AG04449 (cell line): ENCODE measurements around the gene HIVEP2.

Experiments used
- CTCF ChIA-PET: fragments of 350-600 bp; formaldehyde crosslinking; extraction: SDS; loops from one replicate; lab custom pipeline; 2021; ENCODE audit warnings: antibody characterized with exemption; lab: Yijun Ruan, JAX
- POLR2A ChIA-PET: fragments of 400-600, 350-600 bp; formaldehyde crosslinking; extraction: SDS; loops from one replicate; lab custom pipeline; 2020; ENCODE audit warnings: antibody characterized with exemption, inconsistent platforms; lab: Yijun Ruan, JAX
- DNase-seq: peaks from one replicate; pipeline ENCODE4 v3.0.0-alpha.2; 2010; ENCODE audit warnings: low read depth, low spot score
- H3K4me3 ChIP-seq: 2 replicates; pipeline ENCODE4 v1.5.1; 2011; ENCODE audit warnings: low read depth, mild to moderate bottlenecking, control low read depth, low read length
- TF ChIP-seq, protein P1 (sequence below): IDR thresholded peaks from one replicate; pipeline ENCODE4 v1.5.1; 2011; ENCODE audit warnings: mild to moderate bottlenecking, moderate library complexity, low read length, control low read depth, inconsistent platforms; ENCODE audit not compliant: insufficient read depth; ENCODE audit errors: missing control alignments

The HIVEP2 gene

DNA sequence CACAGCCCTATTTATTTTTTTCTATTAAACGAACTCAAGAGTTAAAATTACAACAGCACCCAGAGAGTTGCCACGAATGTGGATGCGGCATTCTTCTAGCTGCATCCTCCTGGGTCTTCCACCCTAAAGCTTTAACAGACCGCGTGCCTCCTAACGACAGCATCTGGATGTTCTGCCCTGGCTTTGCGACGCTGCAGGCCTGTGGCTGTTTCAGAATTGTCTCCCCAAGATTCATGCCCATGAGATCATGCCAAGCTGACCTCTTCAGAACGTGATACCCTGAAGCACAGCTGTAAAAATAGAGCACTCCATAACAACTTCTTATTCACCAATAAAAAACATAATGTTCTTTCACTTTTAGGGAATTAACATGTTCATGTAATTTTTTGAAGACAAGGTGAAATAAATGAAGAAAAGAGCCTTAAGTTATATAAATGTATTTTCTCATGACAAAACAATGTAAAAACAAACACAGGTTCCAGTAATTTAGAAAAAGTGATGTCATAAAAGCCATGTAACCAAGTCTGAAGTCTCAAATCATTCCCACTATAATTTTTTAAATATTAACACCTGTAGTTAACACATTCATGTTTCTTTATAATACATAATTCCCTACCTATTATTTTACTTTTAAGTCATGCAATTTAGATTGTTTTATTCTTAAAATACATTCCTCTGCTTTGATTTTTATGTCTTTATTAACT lies 26.5 kb downstream of the HIVEP2 start:
- H3K4me3 ChIP-seq, result no peak overlapping the region
- POLR2A ChIA-PET, result no interaction called here
- CTCF ChIA-PET, result interaction anchor here (1.0 to 2.0 kb wide), 3 partner anchors 13 to 509 kb away, joined by 3 to 6 read pairs (median 5); no protein-coding TSS in a partner anchor
- TF ChIP-seq, protein P1, sequence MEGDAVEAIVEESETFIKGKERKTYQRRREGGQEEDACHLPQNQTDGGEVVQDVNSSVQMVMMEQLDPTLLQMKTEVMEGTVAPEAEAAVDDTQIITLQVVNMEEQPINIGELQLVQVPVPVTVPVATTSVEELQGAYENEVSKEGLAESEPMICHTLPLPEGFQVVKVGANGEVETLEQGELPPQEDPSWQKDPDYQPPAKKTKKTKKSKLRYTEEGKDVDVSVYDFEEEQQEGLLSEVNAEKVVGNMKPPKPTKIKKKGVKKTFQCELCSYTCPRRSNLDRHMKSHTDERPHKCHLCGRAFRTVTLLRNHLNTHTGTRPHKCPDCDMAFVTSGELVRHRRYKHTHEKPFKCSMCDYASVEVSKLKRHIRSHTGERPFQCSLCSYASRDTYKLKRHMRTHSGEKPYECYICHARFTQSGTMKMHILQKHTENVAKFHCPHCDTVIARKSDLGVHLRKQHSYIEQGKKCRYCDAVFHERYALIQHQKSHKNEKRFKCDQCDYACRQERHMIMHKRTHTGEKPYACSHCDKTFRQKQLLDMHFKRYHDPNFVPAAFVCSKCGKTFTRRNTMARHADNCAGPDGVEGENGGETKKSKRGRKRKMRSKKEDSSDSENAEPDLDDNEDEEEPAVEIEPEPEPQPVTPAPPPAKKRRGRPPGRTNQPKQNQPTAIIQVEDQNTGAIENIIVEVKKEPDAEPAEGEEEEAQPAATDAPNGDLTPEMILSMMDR, result no peak
- no peak for DNase-seq

DNA sequence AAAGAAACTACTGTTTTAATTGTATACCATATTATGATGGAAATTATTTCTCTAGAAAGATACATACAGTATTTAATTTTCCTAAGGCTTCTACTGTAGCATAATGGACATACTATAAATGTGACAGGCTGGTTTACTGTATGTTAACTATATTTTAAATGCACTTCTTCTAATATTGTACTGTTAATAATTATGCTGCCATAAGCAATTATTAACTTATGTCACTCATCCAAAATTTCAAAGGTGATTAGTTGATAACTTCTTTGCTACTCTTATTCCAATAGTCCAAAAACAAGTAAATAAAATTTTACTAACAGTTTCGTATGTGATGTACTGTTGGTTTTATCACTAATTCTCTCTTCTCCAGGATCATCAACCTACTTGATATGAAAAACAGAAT lies 28.1 kb downstream of the HIVEP2 start:
- TF ChIP-seq, protein P1, result no peak
- no peak overlapping the region for H3K4me3 ChIP-seq
- CTCF ChIA-PET, result interaction anchor here (1.0 to 1.2 kb wide), 2 partner anchors 9 to 223 kb away, joined by 3 read pairs; no protein-coding TSS in a partner anchor
- POLR2A ChIA-PET, result no interaction called here
- no peak for DNase-seq

DNA sequence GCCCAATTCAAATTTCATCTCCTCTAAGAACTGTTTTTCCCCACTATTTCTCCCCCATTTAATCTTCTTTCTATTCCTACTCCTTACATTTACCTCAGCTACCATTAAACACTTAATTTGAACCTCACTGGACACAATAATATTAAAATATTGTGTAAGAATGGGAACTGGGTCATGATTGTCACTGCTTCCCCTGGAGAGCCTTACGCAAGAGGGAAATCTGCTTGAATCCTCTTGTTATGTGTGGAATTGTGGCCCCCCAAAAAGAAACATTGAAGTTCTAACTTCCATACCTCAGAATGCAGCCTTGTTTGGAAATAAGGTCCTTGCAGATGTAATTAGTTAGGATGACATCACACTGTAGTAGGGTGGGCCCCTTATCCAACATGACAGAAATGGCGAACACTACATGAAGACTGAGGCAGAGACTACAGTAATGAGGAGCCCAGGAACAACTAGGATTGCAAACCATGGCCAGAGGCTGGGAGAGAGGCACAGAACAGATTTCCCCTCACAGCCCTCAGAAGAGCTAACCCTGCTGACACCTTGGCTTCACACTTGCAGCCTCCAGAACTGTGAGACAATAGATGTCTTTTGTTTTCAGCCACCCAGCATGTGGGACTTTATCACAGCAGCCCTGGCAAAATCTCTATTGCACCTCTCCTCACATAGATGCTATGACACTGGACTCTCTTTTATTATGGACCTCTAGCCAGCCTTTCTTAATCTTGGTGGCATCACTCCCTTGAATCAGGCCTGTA lies 29.9 kb downstream of the HIVEP2 start:
- CTCF ChIA-PET, result no interaction called here
- no peak for DNase-seq
- POLR2A ChIA-PET, result no interaction called here
- TF ChIP-seq, protein P1, result no peak
- no peak overlapping the region for H3K4me3 ChIP-seq

DNA sequence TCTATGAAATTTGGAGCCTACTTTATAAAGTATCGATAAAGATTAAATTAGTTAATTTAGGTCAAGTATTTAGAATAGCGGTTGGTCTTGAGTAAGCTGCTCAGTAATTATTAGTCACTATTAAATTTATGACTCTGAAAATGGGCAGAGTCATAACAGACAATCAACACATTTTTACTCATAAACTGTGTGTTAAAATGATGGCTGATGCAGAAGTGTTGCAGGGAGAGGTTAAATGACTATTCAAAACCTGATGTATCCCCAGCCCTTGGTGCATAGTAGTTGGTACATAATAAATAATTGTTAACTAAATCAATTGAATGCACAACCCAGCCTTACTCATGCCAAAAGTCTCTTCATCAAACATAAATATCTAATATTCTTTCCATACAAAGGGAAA lies 30.6 kb downstream of the HIVEP2 start:
- POLR2A ChIA-PET, result no interaction called here
- no peak for DNase-seq
- TF ChIP-seq, protein P1, result no peak
- H3K4me3 ChIP-seq, result no peak overlapping the region
- CTCF ChIA-PET, result no interaction called here

DNA sequence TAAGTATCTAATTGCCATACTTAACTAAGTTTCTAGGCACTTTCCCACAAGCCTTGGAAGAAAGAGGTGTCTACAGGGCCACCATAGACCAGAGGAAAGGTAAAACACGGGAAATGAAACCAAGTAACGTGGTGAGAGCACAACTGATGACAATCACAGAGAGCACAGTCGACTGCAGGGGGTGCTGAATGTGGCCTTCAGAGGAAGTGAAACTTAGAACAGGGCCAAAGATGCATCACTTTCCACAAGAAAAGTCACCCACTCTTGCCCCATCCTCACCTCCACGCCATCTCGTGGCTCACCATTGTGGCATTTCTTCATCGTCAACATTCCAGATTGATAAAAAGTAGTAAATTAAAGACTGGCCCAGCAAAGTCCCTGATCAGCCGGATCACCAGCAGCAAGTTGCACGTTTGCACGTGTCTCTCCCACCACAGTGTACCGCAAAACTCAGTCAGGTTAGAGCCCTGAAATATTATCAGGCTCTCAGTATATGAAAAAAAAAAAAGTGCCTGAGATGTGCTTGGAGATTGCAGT lies 31.4 kb downstream of the HIVEP2 start:
- ChIA-PET POLR2A (no interaction called here), CTCF (no interaction called here)
- TF ChIP-seq, protein P1, result no peak
- DNase-seq, result no peak
- no peak overlapping the region for H3K4me3 ChIP-seq

DNA sequence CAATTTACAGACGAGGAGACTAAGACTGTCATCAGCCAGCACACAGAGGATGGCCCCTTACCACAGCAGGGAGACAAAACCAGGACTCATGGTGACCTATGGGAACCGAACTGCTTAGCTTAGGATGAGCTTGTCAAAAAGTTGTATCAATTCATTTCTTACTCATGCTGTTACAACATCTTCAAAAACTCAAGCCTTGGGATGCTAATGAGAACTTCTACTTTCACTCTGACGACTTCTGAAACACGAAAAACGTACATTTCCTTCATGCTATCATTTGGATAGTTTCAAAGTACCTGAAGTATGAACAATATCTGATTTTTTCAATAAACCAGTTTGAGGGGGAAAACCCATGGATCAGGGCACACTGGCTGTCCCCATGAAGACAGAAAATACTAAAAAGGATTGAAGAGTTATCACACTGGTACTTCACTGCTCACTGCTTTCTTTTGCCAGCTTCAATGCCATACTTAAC lies 31.9 kb downstream of the HIVEP2 start:
- H3K4me3 ChIP-seq, result no peak overlapping the region
- ChIA-PET CTCF (no interaction called here), POLR2A (no interaction called here)
- no peak for DNase-seq
- TF ChIP-seq, protein P1, result no peak
